ENCODE results near the gene NUDT17.

NUDT17 gene

DNA sequence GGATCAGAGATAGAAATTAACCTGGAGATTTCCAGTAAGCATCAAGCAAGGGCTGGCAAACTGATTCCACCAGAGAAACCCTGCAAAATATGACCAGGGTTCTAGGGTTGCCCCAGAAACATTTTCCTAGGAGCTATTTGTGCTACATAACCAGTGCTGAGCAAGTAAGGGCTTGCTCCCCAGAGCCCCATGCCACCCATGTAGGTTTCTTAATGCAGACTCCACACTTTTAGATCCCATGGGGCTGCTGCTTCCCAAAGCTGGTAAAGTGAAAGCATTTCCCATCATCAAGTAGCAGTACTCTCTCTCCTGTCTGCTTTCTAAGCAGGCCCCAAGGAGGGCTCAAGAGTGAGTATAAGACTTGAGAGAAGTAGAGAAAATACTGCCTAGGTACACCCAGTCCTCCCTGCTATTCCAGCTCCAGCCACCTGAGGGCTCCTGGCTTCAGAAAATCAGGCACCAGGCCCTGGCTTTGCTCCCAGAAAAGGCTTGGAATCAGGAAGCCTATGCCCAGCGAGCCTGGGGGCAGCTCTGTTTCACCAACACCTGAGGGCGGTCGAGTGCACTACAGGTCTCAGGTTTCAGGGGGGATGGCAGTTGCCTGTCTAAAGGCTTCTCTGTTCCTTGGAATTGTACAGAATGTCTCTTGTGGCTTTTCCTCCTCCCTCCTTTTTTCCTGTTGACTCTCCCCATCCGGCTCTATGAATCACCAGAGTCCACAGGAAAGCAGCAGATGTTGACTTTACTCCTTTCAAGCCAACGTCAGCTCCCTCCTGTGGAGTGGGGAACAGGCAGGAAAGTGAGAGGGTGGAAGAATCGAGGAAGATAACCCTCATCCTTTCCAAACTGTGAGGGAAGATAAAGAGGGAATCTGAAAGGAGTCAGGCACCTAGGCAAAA lies 46.4 kb downstream of the NUDT17 start:
- DNase-seq = peak; percentile 46

- DNase-seq = no peak
Observed at GRCh38 chr1:145892486-145893087, 47.2 kb downstream of the NUDT17 start.

- DNase-seq = no peak
Observed at GRCh38 chr1:145893306-145894055, 48.1 kb downstream of the NUDT17 start.

GRCh38 chr1:145895471-145895870 lies 50.0 kb downstream of the NUDT17 start:
- no peak for DNase-seq

DNA sequence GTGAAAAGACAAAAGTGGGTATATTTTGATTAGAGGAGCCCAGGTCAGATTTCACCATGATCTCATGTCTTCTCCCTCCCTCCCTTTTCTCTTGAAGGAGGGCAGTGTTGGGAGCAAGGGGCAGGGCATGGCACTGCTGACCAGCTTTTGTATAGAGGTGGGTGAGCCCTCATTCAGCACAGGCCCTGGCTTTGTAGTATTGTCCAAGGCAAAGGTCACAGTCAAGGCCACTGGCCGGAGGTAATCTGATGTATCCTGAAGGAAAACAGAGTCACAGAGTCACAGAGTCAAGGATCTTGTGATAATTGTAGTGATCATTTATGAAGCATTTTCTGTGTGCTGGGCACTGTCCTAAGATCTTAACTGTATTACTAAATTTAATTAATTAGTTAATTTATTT lies 52.5 kb downstream of the NUDT17 start:
- DNase-seq = no peak

Measured in CD4-positive, alpha-beta T cell treated with Interferon gamma for 1 hour (primary cell).